Right lobe of liver (tissue), 6 donors: ENCODE measurements around the gene DPH1. TPM values are rescaled to one million over a fixed set of nuclear protein-coding genes. Genes with fewer than 3 reads are reported as not detected.

Source experiments
- ATAC-seq, 4 donors: fragments of 200-7000 bp; cut with Tn5 transposase; one replicate each; pipeline ENCODE4 v1.9.1; 2020; ENCODE audit warnings: mild to moderate bottlenecking in 4 of 4, moderate library complexity in 4 of 4
- DNase-seq, 3 donors: peaks; one replicate each; pipeline ENCODE4 v3.0.0-alpha.2; 2020
- H3K27ac ChIP-seq, 3 donors: fragments of 200-600 bp; one replicate each; pipeline ENCODE4 v1.8.0; 2022
- H3K27me3 ChIP-seq, 2 donors: fragments of 200-600 bp; one replicate each; pipeline ENCODE4 v1.8.0; 2022
- H3K36me3 ChIP-seq, 4 donors: fragments of 200-600 bp; sonication (generic) in 1 of 4; one replicate each; pipeline versions ENCODE4 v1.5.1 to v1.8.0; 2017 to 2022; ENCODE audit warnings: control low read depth in 1 of 4
- H3K4me1 ChIP-seq, 4 donors: fragments of 200-600 bp; sonication (generic) in 1 of 4; one replicate each; pipeline versions ENCODE4 v1.5.1 to v1.8.0; 2017 to 2022; ENCODE audit warnings: control low read depth in 1 of 4
- H3K4me3 ChIP-seq, 3 donors: fragments of 200-600 bp; one replicate each; pipeline ENCODE4 v1.8.0; 2022
- H3K9me3 ChIP-seq, 4 donors: fragments of 200-600 bp; sonication (generic) in 1 of 4; one replicate each; pipeline versions ENCODE4 v1.5.1 to v1.8.0; 2017 to 2022; ENCODE audit warnings: control low read depth in 1 of 4
- POLR2A ChIP-seq: fragments of 450-650 bp; IDR thresholded peaks from one replicate; pipeline ENCODE4 v1.6.1; 2017; ENCODE audit warnings: antibody characterized with exemption, mild to moderate bottlenecking
- WGBS: methylation state at CpG from one replicate; pipeline ENCODE4 v1.1.6; 2018; ENCODE audit warnings: low coverage, low lambda C conversion rate; ENCODE audit not compliant: insufficient coverage; ENCODE audit errors: missing lambda C conversion rate; 5-methylcytosine and 5-hydroxymethylcytosine counted together
- intact Hi-C, 2 donors: fragments of 100-400 bp; cut with DNase I; formaldehyde crosslinking; loops; one replicate each; pipeline versions ENCODE4 v1.11.2 to v1.14.1; 2022
- total RNA-seq, 6 experiments: library from RNA; depleted of rRNA in 2 of 6; stranded (reverse); fragments of >200 nt in 2 of 6; fragmentation: NEBNext Ultra II Directional in 3 of 6; extraction: Animal tissue kit (Norgen Biotek cat#: 25700) in 3 of 6; gene quantifications; one replicate each; pipeline versions ENCODE4 v1.1.0 to v1.2.4, GENCODE V29; 2016 to 2023
- TF ChIP-seq, protein P1 (sequence below), 4 donors: fragments of 200-600 bp in 3 of 4; fragments of 450-650 bp in 1 of 4; IDR thresholded peaks; one replicate each; pipeline versions ENCODE4 v1.5.1 to v1.8.0; 2016 to 2022; ENCODE audit warnings: antibody characterized with exemption in 4 of 4, mild to moderate bottlenecking in 2 of 4
- donor health status: DM: no; HTN: yes; CAD: no.
- donor health status: DM: no; HTN: no; CAD: no.
- donor health status: DM: no; HTN: no; CAD: no.
- donor health status: DM: no; HTN: yes; CAD: no.
- donor health status: DM: no; HTN: yes; CAD: no.

Gene DPH1
- total RNA-seq, 6 experiments from 2014 or later, result 20.0 to 41.1 (median 25.4) TPM

DNA sequence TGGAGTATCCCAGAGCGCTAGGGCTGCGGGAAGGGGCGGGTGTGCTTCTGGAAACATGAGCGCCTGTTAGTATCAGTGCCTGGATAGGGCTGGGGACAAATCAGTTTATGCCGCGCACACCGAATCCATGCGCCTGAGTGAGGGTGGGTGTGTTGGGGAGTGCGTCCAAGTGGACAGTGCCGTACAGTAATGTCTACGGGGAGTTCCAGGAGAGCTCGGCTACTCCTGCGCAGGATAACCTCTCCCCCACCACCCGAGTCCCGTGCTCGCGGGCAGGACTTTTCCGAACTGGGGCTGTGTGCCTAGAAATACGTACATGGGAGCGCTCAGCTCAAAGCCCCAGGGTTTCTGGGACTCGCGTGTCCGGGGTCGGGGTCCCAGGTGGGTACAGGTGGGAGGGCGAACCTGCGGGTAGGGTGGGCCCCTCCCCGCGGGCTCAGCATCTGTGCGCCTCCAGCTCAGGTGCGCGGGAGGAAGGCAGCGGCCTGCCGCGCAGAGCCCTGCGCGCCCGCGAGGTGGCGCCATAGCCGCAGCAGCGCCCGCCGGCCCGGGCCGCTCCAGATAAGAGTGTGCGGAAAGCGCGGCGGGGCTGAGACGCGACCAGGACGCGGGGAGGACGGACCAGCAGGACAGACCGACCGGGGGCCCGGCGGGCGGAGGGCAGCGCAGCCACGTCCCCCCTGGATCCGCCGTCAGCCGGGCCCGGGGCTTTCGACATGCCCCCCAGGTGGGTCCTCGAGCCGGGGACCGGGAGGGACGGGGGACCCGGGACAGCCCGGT lies 24.7 kb downstream of the DPH1 start, which contains the start of gene HIC1:
Gene HIC1, plus strand, starts transcription at position 592 of the 780 bp plus-strand sequence. CDS start 1,588 bp downstream, outside the sequence.
- intact Hi-C loops, result loop anchor here (5.0 to 10.0 kb wide), 2 partner anchors 188 to 190 kb away; no protein-coding TSS in a partner anchor
- peaks cover 0 to 42% (median 5%) of the 10 kb centered on the region in 4 donors for H3K4me1 ChIP-seq
- TF ChIP-seq, protein P1, sequence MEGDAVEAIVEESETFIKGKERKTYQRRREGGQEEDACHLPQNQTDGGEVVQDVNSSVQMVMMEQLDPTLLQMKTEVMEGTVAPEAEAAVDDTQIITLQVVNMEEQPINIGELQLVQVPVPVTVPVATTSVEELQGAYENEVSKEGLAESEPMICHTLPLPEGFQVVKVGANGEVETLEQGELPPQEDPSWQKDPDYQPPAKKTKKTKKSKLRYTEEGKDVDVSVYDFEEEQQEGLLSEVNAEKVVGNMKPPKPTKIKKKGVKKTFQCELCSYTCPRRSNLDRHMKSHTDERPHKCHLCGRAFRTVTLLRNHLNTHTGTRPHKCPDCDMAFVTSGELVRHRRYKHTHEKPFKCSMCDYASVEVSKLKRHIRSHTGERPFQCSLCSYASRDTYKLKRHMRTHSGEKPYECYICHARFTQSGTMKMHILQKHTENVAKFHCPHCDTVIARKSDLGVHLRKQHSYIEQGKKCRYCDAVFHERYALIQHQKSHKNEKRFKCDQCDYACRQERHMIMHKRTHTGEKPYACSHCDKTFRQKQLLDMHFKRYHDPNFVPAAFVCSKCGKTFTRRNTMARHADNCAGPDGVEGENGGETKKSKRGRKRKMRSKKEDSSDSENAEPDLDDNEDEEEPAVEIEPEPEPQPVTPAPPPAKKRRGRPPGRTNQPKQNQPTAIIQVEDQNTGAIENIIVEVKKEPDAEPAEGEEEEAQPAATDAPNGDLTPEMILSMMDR (IDR thresholded peaks at IDR 0.05), result peak; percentile 90 to 97 (median 94)
- peak; percentile 64 for TF ChIP-seq POLR2A
- peaks cover 0 to 19% of the 10 kb centered on the region in 2 donors for H3K27me3 ChIP-seq
- WGBS, result 0% methylated on average over 11 of the region's 72 CpGs
- H3K4me3 ChIP-seq, result peak within 1 kb of the TSS; percentile 35 to 59 (median 49)
- H3K36me3 ChIP-seq, result no peaks in the 10 kb centered on the region
- peak; percentile 51 to 64 (median 64) for ATAC-seq
- peak; percentile 77 to 84 (median 83) for DNase-seq
- no peaks in the 10 kb centered on the region for H3K9me3 ChIP-seq
- peak within 1 kb of the TSS; percentile 50 to 89 (median 71) for H3K27ac ChIP-seq

GRCh38 chr17:2055292-2056205 lies 25.6 kb downstream of the DPH1 start:
- DNase-seq (peak in 2 of 3 donors; percentile 54 to 63), ATAC-seq (peak in 1 of 4 donors; percentile 6)
- Histone ChIP-seq H3K27me3 (peaks cover 0 to 19% of the 10 kb centered on the region in 2 donors), H3K4me3 (peak overlapping the region; percentile 35 to 59 (median 49)), H3K9me3 (no peaks in the 10 kb centered on the region), H3K4me1 (peaks cover 0 to 38% (median 5%) of the 10 kb centered on the region in 4 donors), H3K36me3 (no peaks in the 10 kb centered on the region), H3K27ac (peak overlapping the region; percentile 50 to 89 (median 71))
- intact Hi-C loops, result loop anchor here (5.0 to 10.0 kb wide), 2 partner anchors 187 to 189 kb away; no protein-coding TSS in a partner anchor
- TF ChIP-seq, protein P1 (IDR thresholded peaks at IDR 0.05), result no peak
- no peak for TF ChIP-seq POLR2A
- WGBS, result 7% methylated on average over 3 of the region's 113 CpGs

GRCh38 chr17:2056206-2057174 lies 26.5 kb downstream of the DPH1 start:
- Histone ChIP-seq H3K4me3 (peak overlapping the region; percentile 26 to 59 (median 32)), H3K27me3 (peaks cover 0 to 19% of the 10 kb centered on the region in 2 donors), H3K36me3 (no peaks in the 10 kb centered on the region), H3K9me3 (no peaks in the 10 kb centered on the region), H3K27ac (peak overlapping the region; percentile 50 to 84 (median 71)), H3K4me1 (peaks cover 0 to 33% (median 5%) of the 10 kb centered on the region in 4 donors)
- peak in 1 of 4 donors; percentile 3 for ATAC-seq
- WGBS, result 18% methylated on average over 14 of the region's 85 CpGs
- peak in 1 of 3 donors; percentile 54 for DNase-seq
- intact Hi-C loops, result loop anchor here (5.0 to 10.0 kb wide), 2 partner anchors 186 to 188 kb away; no protein-coding TSS in a partner anchor
- TF ChIP-seq POLR2A, result no peak
- TF ChIP-seq, protein P1 (IDR thresholded peaks at IDR 0.05), result peak in 3 of 4 donors; percentile 6 to 32 (median 26)
